ENCODE data around the gene SLC4A2. TPM values are rescaled to one million over a fixed set of nuclear protein-coding genes. Genes with fewer than 3 reads are reported as not detected.

Gene SLC4A2
- total RNA-seq, 2 donors from 2014 or later, result 55.3 to 114 TPM

GRCh38 chr7:151115836-151116418 is 56.5 kb downstream of the SLC4A2 start:
- TF ChIP-seq CTCF (IDR thresholded peaks at IDR 0.05), result no peak
- Histone ChIP-seq H3K9me3 (no peaks in the 10 kb centered on the region), H3K4me1 (peaks cover 0 to 24% of the 10 kb centered on the region in 2 donors), H3K27ac (no peak overlapping the region), H3K36me3 (peaks cover 32% of the 10 kb centered on the region), H3K4me3 (peak overlapping the region in 1 of 2 donors; percentile 27), H3K27me3 (no peaks in the 10 kb centered on the region)
- no peak for DNase-seq (ENCODE audit: low spot score)

- Histone ChIP-seq H3K36me3 (peaks cover 39% of the 10 kb centered on the region), H3K4me3 (no peak overlapping the region), H3K27me3 (no peaks in the 10 kb centered on the region), H3K9me3 (no peaks in the 10 kb centered on the region), H3K27ac (no peak overlapping the region), H3K4me1 (peaks cover 0 to 16% of the 10 kb centered on the region in 2 donors)
- DNase-seq (ENCODE audit: low spot score), result no peak
- TF ChIP-seq CTCF (IDR thresholded peaks at IDR 0.05), result no peak
Observed at GRCh38 chr7:151116603-151117440, 57.4 kb downstream of the SLC4A2 start.

- Histone ChIP-seq H3K36me3 (peaks cover 40% of the 10 kb centered on the region), H3K4me1 (peaks cover 0 to 16% of the 10 kb centered on the region in 2 donors), H3K9me3 (no peaks in the 10 kb centered on the region), H3K27ac (no peak overlapping the region), H3K4me3 (no peak overlapping the region), H3K27me3 (no peaks in the 10 kb centered on the region)
- no peak for TF ChIP-seq CTCF (IDR thresholded peaks at IDR 0.05)
- no peak for DNase-seq (ENCODE audit: low spot score)
Observed at GRCh38 chr7:151117565-151117964, 58.2 kb downstream of the SLC4A2 start.

GRCh38 chr7:151118108-151119054 is 59.0 kb downstream of the SLC4A2 start:
- H3K36me3 ChIP-seq, result peaks cover 48% of the 10 kb centered on the region
- no peak for TF ChIP-seq CTCF (IDR thresholded peaks at IDR 0.05)
- H3K27ac ChIP-seq, result no peak overlapping the region
- DNase-seq (ENCODE audit: low spot score), result no peak
- no peak overlapping the region for H3K4me3 ChIP-seq
- no peaks in the 10 kb centered on the region for H3K9me3 ChIP-seq
- H3K4me1 ChIP-seq, result peaks cover 0 to 16% of the 10 kb centered on the region in 2 donors
- no peaks in the 10 kb centered on the region for H3K27me3 ChIP-seq

GRCh38 chr7:151119055-151119415 is 59.6 kb downstream of the SLC4A2 start:
- Histone ChIP-seq H3K4me3 (no peak overlapping the region), H3K27ac (no peak overlapping the region), H3K36me3 (peaks cover 51% of the 10 kb centered on the region), H3K9me3 (no peaks in the 10 kb centered on the region), H3K27me3 (no peaks in the 10 kb centered on the region), H3K4me1 (peaks cover 0 to 13% of the 10 kb centered on the region in 2 donors)
- no peak for TF ChIP-seq CTCF (IDR thresholded peaks at IDR 0.05)
- DNase-seq (ENCODE audit: low spot score), result no peak
